GM19043 (cell line): ENCODE data around the gene OR8D2.

Experiments
- ATAC-seq: cut with Tn5 transposase; IDR thresholded peaks from one replicate; pipeline ENCODE4 v1.9.1; 2021; ENCODE audit warnings: low read depth; ENCODE audit not compliant: unreplicated experiment

Gene OR8D2

GRCh38 chr11:124320097-124320496 is at the start of gene OR8D2:
OR8D2 (minus strand) TSS chr11:124320197; CDS start chr11:124320197, 0 bp downstream.
- ATAC-seq = no peak

- ATAC-seq = no peak
Measured at GRCh38 chr11:124359566-124359965, 39.6 kb upstream of the OR8D2 start.

GRCh38 chr11:124346311-124346955 is 26.4 kb upstream of the OR8D2 start:
- ATAC-seq = no peak

GRCh38 chr11:124344346-124344745 is 24.3 kb upstream of the OR8D2 start:
- no peak for ATAC-seq

GRCh38 chr11:124340142-124340447 is 20.1 kb upstream of the OR8D2 start:
- ATAC-seq = no peak

- no peak for ATAC-seq
Measured at GRCh38 chr11:124339396-124340141, 19.6 kb upstream of the OR8D2 start.

GRCh38 chr11:124331873-124332272 is 11.9 kb upstream of the OR8D2 start:
- no peak for ATAC-seq

GRCh38 chr11:124329787-124330478 is 9.9 kb upstream of the OR8D2 start:
- peak; percentile 83 for ATAC-seq

- no peak for ATAC-seq
Measured at GRCh38 chr11:124327775-124328174, 7.8 kb upstream of the OR8D2 start.

- no peak for ATAC-seq
Measured at GRCh38 chr11:124322356-124322755, 2.4 kb upstream of the OR8D2 start.

- ATAC-seq = no peak
Measured at GRCh38 chr11:124315052-124315451, 4.9 kb downstream of the OR8D2 start.

- no peak for ATAC-seq
Measured at GRCh38 chr11:124313849-124314248, 6.1 kb downstream of the OR8D2 start, which contains the start of gene OR8D1. OR8D1 (minus strand) TSS chr11:124313949; CDS start chr11:124310766, 3,183 bp downstream.

GRCh38 chr11:124313131-124313530 is 6.9 kb downstream of the OR8D2 start:
- ATAC-seq = no peak

- no peak for ATAC-seq
Measured at GRCh38 chr11:124311670-124312069, 8.3 kb downstream of the OR8D2 start.

- ATAC-seq = no peak
Measured at GRCh38 chr11:124311269-124311668, 8.7 kb downstream of the OR8D2 start.

- ATAC-seq = no peak
Measured at GRCh38 chr11:124310721-124311120, 9.3 kb downstream of the OR8D2 start.

- no peak for ATAC-seq
Measured at GRCh38 chr11:124307093-124307492, 12.9 kb downstream of the OR8D2 start.

- ATAC-seq = no peak
Measured at GRCh38 chr11:124302347-124303125, 17.5 kb downstream of the OR8D2 start.

- no peak for ATAC-seq
Measured at GRCh38 chr11:124301548-124301947, 18.4 kb downstream of the OR8D2 start.

GRCh38 chr11:124297921-124298320 is 22.1 kb downstream of the OR8D2 start:
- no peak for ATAC-seq

GRCh38 chr11:124296016-124296415 is 24.0 kb downstream of the OR8D2 start:
- no peak for ATAC-seq
